Measurements from ENCODE around the gene DCTN5.
"Not testable (repeated sequence)": the region's sequence is repeated elsewhere in the genome, so short reads cannot be mapped to it uniquely, and the experiment has no call there.

Gene DCTN5

GRCh38 chr16:23640931-23641765, at the start of gene DCTN5, which contains the start of gene PALB2:
Gene DCTN5, plus strand, starts transcription at chr16:23641466. Its CDS starts 77 bp downstream, at chr16:23641543.
Gene PALB2, minus strand, starts transcription at chr16:23641310. Its CDS starts 153 bp downstream, at chr16:23641157.
- peak; percentile 93 for DNase-seq

- DNase-seq: no peak
Measured at GRCh38 chr16:23594186-23594585, 47.1 kb upstream of the DCTN5 start.

DNA sequence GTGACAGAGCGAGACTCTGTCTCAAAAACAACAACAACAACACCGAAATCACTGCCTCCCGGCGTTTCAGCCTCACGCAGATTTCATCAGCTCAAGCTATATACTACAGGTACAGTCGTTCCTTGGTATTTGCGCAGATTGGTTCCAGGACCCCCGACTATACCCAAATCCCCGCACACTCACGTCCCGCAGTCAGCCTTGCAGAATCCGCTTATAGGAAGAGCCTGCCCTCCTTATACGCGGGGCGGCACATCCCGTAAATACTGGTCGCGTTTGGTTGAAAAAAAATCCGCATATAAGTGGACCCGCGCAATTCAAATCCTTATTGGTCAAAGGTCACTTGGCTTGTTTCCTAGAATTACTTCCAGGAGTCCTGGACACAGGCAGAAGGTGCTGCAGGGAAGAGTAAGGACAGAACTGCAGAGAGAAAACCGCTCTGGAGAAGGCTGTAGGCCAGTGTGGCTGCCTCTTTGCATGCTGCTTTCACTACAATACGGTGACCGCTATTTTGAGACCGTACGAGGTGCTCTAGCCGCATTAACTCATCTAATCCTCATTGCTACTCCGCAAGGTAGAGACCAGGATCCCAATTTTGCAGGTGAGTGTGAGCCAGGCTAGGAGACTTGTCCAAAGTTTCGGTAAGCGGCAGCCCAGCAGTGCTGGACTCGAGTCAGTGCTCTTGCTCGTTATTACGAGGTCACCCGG, 45.9 kb upstream of the DCTN5 start:
- DNase-seq: no peak

DNA sequence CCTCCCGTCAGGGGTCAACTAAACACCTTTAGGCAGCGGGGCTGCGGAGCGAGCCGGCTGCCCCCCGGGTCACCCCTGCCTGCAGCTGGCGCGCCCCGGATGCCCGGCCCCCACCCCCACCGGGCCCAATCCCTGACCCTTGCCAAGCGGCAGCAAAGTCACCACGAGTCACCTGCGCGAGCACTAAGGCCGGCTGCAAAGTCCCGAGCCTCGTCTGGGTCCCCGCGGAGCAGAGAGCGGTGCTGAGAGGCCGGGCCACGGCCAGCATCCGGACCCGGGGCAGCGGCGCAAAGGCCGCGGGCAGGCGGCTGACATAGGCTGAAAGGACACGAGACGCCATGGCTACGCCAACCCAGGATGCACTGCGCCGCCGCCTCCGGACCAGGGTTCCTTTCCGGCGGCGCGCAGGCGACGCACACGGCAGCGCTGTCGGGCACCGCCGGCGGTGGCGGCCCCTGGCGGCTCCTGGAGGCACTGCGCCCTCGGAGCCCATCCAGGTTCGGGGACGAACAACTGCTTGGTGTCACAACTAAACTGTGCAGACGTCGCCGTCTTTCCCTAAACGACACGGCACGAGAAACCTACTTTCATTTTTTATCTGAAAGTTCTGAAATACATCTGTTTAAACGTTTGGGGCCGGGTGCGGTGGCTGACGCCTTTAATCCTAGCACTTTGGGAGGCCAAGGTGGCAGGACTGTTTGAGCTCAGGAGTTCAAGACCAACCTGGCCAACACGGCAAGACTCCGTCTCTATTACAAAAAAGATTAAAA, 45.1 kb upstream of the DCTN5 start, which contains the start of gene NDUFAB1:
TSS of gene NDUFAB1 (minus strand) at position 366 of the 770 bp plus-strand sequence. CDS start at position 340, 26 bp downstream.
- peak; percentile 79 for DNase-seq

DNA sequence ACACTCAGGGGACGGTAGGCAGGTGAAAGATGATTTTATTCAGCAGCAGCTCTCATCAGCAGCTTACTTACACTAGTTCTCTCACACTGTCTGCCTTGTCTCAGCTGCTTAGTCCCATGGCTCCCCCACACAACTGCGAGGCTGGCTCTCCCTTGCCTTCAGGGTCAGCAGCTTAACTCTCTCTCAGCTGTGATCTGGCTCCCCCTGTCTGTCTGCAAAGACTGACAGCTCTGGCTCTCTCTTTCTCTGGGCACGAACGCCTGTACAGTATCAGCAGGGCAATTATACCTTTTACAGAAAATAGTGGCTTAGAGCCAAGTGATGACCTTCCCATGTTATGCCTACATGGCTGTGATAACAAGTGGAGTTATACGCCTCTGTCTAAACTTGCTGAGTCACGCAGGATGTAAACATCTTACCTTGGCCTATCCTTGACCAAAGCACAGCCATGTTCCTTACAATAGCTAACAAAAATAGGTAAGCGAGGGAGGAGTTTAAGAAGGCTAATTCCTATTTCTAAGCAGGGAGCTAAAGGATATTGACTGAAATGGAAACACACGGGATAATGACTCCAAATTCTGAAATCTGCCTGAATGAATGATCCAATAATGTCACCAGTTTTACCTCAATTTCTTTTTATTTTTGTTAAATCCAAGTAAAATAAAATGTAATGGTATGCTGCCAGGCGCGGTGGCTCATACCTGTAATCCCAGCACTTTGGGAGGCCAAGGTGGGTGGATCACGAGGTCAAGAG, 44.1 kb upstream of the DCTN5 start:
- DNase-seq: no peak

DNA sequence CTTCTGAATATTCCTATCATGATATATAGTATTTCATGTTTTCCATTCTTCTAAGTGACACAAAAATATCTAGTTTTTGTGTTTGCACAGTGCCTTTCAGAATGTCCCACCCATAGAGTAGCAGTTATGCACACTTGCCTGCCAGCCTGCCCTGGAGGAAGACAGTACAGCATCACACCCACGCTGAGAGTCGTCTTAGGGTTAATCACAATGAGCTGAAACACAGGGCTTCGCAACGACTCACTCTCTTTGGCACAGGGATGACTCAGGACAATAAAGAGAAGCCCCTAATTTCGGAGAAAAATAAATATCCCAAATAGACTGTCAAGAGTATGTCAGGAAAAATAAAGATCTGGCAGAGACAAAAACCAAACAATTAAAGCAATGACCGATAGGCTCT, 33.5 kb upstream of the DCTN5 start:
- no peak for DNase-seq

DNA sequence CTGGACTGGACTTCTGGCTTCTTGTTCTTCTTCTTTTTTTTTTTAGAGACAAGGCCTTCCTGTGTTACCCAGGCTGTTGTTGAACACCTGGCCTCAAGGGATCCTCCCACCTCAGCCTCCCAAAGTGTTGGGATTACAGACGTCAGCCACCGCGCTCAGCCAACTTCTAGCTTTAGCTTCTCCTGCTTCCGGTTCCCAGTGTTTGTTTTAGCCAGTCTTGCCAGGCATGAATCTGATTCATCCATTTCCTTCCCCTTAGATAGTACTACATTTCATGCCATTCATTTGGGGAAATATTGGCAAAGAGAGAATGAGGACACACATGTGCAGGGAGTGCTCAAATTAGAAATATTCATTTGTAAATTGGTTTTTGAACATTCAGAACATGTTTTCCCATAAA, 33.1 kb upstream of the DCTN5 start:
- no peak for DNase-seq

DNA sequence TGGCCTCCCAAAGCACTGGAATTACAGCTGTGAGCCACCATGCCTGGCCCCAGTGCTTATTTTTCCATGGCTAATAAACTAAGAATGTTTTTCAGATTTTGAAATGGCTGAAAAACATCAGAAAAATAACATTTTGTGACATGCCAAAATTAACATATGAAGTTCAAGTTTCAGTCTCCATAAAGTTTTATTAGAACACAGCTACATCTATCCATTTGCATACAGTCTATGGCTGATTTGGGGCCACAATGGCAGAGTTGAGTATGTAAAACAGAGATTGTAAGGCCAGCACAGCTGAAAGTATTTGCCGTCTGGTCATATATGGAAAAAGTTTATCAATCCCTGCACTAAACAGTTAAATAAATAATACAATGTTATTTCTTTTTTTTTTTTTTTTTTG, 31.3 kb upstream of the DCTN5 start:
- no peak for DNase-seq

- not testable (repeated sequence) for DNase-seq
Measured at GRCh38 chr16:23610905-23611304, 30.4 kb upstream of the DCTN5 start.

- no peak for DNase-seq
Measured at GRCh38 chr16:23611936-23612335, 29.3 kb upstream of the DCTN5 start.

GRCh38 chr16:23615805-23616204, 25.5 kb upstream of the DCTN5 start:
- DNase-seq: no peak

GRCh38 chr16:23624092-23624491, 17.2 kb upstream of the DCTN5 start:
- no peak for DNase-seq

DNA sequence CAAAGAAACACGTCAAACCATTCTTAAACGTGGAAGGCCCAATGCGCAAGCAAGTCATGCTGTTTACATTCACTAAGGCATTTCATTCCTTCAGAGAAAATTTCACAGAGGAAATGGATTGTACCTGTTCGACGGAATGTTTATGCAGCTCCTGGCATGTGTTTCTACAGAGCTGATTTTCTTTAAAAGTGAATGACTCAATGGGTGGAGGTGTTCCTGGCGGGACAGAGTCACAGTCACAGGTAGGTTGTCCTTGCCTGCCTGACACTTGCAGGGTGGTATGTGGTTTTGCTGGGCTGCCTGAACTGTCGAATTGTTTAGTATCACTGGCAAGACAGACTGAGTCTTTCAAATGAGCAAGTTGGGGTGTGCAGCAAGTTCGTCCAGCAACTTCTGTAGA, 11.8 kb upstream of the DCTN5 start:
- DNase-seq: no peak

DNA sequence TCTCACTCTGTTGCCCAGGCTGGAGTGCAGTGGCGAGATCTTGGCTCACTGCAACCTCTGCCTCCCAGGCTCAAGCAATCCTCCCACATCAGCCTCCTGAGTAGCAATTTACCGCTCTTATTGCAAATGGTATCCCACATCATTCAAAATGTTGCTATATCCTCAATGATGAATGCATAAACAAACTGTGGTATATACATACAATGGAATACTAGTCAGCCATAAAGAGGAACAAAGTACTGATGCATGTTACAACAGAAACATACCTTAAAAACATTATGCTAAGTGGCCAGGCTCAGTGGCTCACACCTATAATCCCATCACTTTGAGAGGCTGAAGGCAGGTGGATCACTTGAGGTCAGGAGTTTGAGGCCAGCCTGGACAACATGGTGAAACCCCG, 9.4 kb upstream of the DCTN5 start:
- DNase-seq: not testable (repeated sequence)

DNA sequence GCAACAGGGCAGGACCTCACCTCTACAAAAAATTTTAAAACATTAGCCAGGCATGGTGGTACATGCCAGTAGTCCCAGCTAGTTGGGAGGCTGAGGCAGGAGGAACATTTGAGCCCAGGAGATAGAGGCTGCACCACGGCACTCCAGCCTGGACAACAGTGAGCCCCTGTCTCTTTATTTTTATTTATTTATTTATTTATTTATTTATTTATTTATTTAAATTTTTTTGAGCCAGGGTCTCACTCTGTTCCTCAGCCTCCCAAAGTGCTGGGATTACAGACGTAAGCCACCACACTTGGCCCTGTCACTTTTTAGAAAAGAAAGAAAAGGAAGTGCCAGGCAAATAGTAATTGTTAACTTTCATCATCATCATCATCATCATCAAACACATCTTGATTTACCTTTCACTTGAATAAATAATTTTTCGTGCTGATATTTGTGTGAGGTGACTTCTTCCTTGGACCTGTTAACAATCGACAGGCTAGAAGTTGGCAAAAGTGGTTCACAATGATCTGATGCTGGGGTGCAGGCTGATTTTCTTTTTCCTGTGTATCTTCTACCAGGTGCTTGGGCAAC, 6.7 kb upstream of the DCTN5 start:
- DNase-seq: no peak

- DNase-seq: no peak
Measured at GRCh38 chr16:23635958-23636357, 5.3 kb upstream of the DCTN5 start.

DNA sequence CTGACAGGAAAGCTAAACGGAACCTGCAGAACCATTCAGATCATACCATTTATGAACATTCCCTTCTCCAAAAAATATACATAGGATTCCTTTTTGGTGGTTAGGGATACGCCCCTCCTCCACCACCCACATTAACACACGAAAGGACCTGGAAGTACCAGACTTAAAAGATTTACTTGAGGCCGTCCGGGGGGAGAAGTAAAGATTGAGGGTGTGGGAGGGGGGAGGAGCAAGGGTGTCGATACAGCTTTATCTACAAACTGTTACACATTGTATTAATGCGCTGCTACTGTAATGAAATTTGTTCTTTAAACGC, 693 bp upstream of the DCTN5 start:
- DNase-seq: no peak

GRCh38 chr16:23642246-23642774, 1.0 kb downstream of the DCTN5 start:
- no peak for DNase-seq

DNA sequence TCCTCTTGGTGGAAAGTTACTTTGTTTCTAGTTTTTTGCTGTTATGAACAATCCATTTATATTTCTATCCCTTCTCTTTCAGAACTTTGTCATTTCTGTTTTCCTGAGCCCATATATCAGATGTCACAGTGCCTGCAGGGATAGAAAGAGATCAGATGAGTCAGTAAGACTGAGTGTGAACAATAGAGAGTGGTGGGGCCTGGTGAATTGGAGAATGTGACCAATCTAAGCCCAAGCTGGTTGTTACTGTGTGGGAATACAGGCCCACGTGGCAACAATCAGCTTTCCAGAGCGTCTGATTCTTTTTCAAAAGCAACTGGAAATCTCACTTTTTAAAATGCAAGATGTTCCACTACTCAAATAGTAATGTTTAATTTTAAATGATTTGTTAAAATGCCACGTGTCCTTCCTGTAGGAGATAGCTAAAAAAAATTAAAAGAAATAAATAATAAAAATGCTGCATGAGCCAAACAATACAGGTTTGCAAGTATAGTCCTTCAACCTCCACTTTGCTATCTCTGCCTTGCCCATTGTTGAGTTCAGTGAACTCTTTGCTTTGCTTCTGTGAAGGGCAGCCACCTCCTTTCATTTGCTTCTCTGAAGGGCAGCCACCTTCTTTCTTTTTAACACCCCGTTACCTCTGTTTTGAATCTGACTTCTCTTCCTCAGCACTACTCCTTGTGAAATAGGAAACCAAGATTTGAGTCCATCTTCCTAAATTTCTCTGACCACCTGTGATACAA, 9.6 kb downstream of the DCTN5 start:
- DNase-seq: no peak

DNA sequence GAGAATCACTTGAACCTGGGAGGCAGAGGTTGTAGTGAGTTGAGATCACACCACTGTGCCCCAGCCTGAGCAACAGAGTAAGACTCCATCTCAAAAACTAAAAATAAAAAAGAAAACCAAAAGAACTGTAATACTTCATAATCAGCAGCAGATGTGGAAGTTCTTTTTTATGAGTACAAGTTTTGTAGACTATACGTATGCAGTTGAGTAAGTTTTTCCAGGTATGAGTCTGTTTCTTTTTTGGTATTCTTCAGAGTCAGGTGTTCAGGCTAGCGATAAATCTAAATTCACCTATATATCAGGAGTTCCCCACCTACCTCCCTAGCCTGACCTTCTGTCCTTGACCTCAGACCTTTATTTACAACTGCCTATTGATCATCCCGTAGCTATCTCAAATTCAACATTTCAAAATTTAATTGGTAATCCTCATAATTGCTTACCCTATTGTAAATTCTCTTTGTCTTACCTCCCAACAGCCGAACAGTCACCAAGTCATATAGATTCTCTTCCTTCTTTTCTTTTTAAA, 10.7 kb downstream of the DCTN5 start:
- no peak for DNase-seq

GRCh38 chr16:23663918-23664317, 22.7 kb downstream of the DCTN5 start:
- DNase-seq: no peak
